Astrocyte (in vitro differentiated cells and primary cell): ENCODE results near the gene TMEM95. TPM values are rescaled to one million over a fixed set of nuclear protein-coding genes. Genes with fewer than 3 reads are reported as not detected.

ENCODE experiments used
- DNase-seq: peaks from one replicate; pipeline ENCODE4 v3.0.0-alpha.2; 2010; ENCODE audit warnings: low read depth
- FAIRE-seq: peaks from 2 replicates; lab custom pipeline; 2011; peaks lifted over from hg19 to GRCh38; lab: Jason Lieb, UNC
- H2AFZ ChIP-seq: 2 replicates; pipeline ENCODE4 v1.6.0; 2012; ENCODE audit warnings: low read depth, low read length, inconsistent platforms
- H3K27ac ChIP-seq: 2 replicates; pipeline ENCODE4 v1.5.1; 2011; ENCODE audit warnings: low read depth, low read length, inconsistent platforms
- H3K27me3 ChIP-seq: 2 replicates; pipeline ENCODE4 v1.6.0; 2011; ENCODE audit warnings: low read length, inconsistent platforms; ENCODE audit not compliant: insufficient read depth
- H3K36me3 ChIP-seq: 2 replicates; pipeline ENCODE4 v1.5.1; 2011; ENCODE audit warnings: low read length, inconsistent platforms; ENCODE audit not compliant: insufficient read depth
- H3K4me1 ChIP-seq: 2 replicates; pipeline ENCODE4 v1.5.1; 2011; ENCODE audit warnings: low read length, inconsistent platforms; ENCODE audit not compliant: insufficient read depth
- H3K4me2 ChIP-seq: 2 replicates; pipeline ENCODE4 v1.6.0; 2012; ENCODE audit warnings: low read length, inconsistent platforms
- H3K4me3 ChIP-seq: 2 replicates; pipeline ENCODE4 v1.5.1; 2011; ENCODE audit warnings: low read depth, mild to moderate bottlenecking, low read length, inconsistent platforms; ENCODE audit not compliant: insufficient read depth
- H3K79me2 ChIP-seq: 2 replicates; pipeline ENCODE4 v1.6.0; 2012; ENCODE audit warnings: mild to moderate bottlenecking, low read length, inconsistent platforms; ENCODE audit not compliant: insufficient read depth
- H3K9ac ChIP-seq: 2 replicates; pipeline ENCODE4 v1.6.0; 2012; ENCODE audit warnings: mild to moderate bottlenecking, low read length, inconsistent platforms
- H3K9me3 ChIP-seq: 2 replicates; pipeline ENCODE4 v1.5.1; 2012; ENCODE audit warnings: low read depth, mild to moderate bottlenecking, low read length, inconsistent platforms; ENCODE audit not compliant: insufficient read depth
- H4K20me1 ChIP-seq: 2 replicates; pipeline ENCODE4 v1.6.0; 2012; ENCODE audit warnings: low read length, inconsistent platforms; ENCODE audit not compliant: insufficient read depth
- H3K27ac Mint-ChIP-seq: one replicate; pipeline ENCODE4 v1.8.0; 2021; ENCODE audit warnings: mild to moderate bottlenecking, mixed read lengths; ENCODE audit not compliant: unreplicated experiment
- H3K27me3 Mint-ChIP-seq: one replicate; pipeline ENCODE4 v1.8.0; 2021; ENCODE audit warnings: low read depth, mixed read lengths; ENCODE audit not compliant: unreplicated experiment
- H3K36me3 Mint-ChIP-seq: one replicate; pipeline ENCODE4 v1.8.0; 2021; ENCODE audit warnings: low read depth, mixed read lengths; ENCODE audit not compliant: unreplicated experiment
- H3K4me1 Mint-ChIP-seq: one replicate; pipeline ENCODE4 v1.8.0; 2021; ENCODE audit warnings: low read depth, mixed read lengths; ENCODE audit not compliant: unreplicated experiment
- H3K4me3 Mint-ChIP-seq: one replicate; pipeline ENCODE4 v1.8.0; 2021; ENCODE audit warnings: mild to moderate bottlenecking, moderate library complexity, mixed read lengths; ENCODE audit not compliant: unreplicated experiment
- H3K9me3 Mint-ChIP-seq: one replicate; pipeline ENCODE4 v1.8.0; 2021; ENCODE audit warnings: mild to moderate bottlenecking, mixed read lengths; ENCODE audit not compliant: unreplicated experiment
- EZH2 ChIP-seq: IDR thresholded peaks from 2 replicates; pipeline ENCODE4 v1.6.1; 2012; ENCODE audit warnings: mild to moderate bottlenecking, low read length, inconsistent platforms; ENCODE audit not compliant: insufficient read depth
- total RNA-seq: library from RNA; stranded (reverse); gene quantifications from 2 replicates; pipeline ENCODE4 v1.2.1, GENCODE V29; 2021
- TF ChIP-seq, protein P1 (sequence below): IDR thresholded peaks from 2 replicates; pipeline ENCODE4 v1.5.1; 2011; ENCODE audit warnings: low read depth, mild to moderate bottlenecking, inconsistent platforms, low read length, moderate library complexity; ENCODE audit not compliant: insufficient read depth

TMEM95 gene
- total RNA-seq, 1 donor from 2014 or later, result 0.30 TPM

DNA sequence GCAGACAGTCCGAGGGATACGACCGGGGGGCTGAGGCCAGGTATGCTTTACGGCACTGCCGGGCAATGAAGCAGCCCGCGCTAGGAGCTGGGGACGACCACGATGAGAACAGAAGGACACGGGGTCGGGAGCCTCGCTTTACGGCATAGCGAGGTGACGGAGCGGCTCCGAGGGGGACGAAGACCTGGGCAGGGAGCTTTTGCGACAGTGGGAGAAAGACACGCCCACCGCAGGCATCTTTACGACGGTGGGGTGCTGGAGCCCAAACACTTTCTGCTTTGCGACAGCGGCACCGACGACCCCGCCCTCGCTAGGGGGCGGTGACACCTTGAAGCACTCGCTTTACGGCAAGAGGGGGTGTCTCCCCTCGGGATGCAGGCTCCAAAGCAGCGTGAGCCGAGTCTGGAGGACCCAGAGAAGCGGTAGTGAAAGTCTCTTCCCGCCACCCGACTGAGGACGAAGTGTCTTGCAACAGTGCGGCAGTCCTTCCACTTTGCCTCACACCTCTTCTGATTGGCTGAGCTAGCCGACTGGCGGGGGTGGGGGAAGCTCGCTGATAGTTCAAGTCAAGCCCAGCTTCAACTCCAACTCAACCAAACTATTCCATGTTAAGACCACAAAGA lies 25.5 kb upstream of the TMEM95 start:
- TF ChIP-seq, protein P1, sequence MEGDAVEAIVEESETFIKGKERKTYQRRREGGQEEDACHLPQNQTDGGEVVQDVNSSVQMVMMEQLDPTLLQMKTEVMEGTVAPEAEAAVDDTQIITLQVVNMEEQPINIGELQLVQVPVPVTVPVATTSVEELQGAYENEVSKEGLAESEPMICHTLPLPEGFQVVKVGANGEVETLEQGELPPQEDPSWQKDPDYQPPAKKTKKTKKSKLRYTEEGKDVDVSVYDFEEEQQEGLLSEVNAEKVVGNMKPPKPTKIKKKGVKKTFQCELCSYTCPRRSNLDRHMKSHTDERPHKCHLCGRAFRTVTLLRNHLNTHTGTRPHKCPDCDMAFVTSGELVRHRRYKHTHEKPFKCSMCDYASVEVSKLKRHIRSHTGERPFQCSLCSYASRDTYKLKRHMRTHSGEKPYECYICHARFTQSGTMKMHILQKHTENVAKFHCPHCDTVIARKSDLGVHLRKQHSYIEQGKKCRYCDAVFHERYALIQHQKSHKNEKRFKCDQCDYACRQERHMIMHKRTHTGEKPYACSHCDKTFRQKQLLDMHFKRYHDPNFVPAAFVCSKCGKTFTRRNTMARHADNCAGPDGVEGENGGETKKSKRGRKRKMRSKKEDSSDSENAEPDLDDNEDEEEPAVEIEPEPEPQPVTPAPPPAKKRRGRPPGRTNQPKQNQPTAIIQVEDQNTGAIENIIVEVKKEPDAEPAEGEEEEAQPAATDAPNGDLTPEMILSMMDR, result no peak
- no peak for TF ChIP-seq EZH2
- Mint-ChIP-seq H3K4me1 (peaks cover 10% of the 10 kb centered on the region), H3K4me3 (peak overlapping the region; percentile 89), H3K27ac (peak overlapping the region; percentile 96), H3K36me3 (peaks cover 2% of the 10 kb centered on the region), H3K27me3 (no peaks in the 10 kb centered on the region), H3K9me3 (no peaks in the 10 kb centered on the region)
- peaks cover 29% of the 10 kb centered on the region for H3K79me2 ChIP-seq
- peak overlapping the region; percentile 79 for H3K27ac ChIP-seq
- no peaks in the 10 kb centered on the region for H3K9me3 ChIP-seq
- H2AFZ ChIP-seq, result peak overlapping the region; percentile 97
- peaks cover 2% of the 10 kb centered on the region for H3K36me3 ChIP-seq
- H3K27me3 ChIP-seq, result no peaks in the 10 kb centered on the region
- DNase-seq, result peak; percentile 100
- peak overlapping the region; percentile 88 for H3K9ac ChIP-seq
- peak overlapping the region; percentile 97 for H3K4me3 ChIP-seq
- peaks cover 6% of the 10 kb centered on the region for H4K20me1 ChIP-seq
- H3K4me2 ChIP-seq, result peak overlapping the region; percentile 98
- FAIRE-seq, result peak; percentile 88
- H3K4me1 ChIP-seq, result peaks cover 8% of the 10 kb centered on the region

DNA sequence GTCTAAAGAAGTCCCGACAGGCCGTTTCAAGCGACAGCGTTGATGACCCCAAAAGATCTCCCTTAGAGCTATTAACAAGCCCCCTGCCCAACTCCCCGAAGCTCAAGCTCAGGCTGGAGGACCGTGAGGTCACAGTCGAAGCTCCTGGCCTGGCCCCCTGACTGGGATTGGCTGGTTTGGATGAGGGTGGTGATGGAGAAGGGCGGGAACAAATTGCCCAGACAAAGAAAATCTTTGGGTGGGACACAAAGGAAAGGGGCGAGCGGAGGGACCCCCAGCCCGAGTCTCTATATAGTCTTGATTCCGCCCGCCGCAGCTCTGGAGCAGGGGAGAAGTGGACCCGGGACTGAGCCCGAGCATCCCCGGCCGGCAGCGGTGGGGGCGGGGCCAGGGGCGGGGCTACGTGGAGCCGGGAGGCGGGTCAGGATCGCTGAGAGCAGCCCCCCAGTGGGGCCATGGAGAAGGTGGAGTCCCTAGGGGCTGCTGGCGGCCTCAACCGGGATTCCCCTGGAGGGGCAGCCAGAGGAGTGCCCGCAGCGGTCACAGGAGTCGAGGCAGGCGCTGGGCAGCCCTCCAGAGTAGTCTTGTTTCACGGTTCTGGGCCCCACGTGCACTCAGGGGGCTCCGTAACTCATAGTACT lies 24.8 kb upstream of the TMEM95 start:
- peaks cover 2% of the 10 kb centered on the region for H3K36me3 Mint-ChIP-seq
- peak overlapping the region; percentile 97 for H2AFZ ChIP-seq
- peaks cover 8% of the 10 kb centered on the region for H3K4me1 ChIP-seq
- no peaks in the 10 kb centered on the region for H3K9me3 Mint-ChIP-seq
- no peaks in the 10 kb centered on the region for H3K27me3 Mint-ChIP-seq
- peaks cover 29% of the 10 kb centered on the region for H3K79me2 ChIP-seq
- peak overlapping the region; percentile 79 for H3K27ac ChIP-seq
- no peaks in the 10 kb centered on the region for H3K9me3 ChIP-seq
- H3K9ac ChIP-seq, result peak overlapping the region; percentile 88
- peaks cover 6% of the 10 kb centered on the region for H4K20me1 ChIP-seq
- DNase-seq, result peak; percentile 68
- H3K36me3 ChIP-seq, result peaks cover 2% of the 10 kb centered on the region
- H3K4me3 Mint-ChIP-seq, result peak overlapping the region; percentile 89
- FAIRE-seq, result no peak
- H3K27me3 ChIP-seq, result no peaks in the 10 kb centered on the region
- H3K4me1 Mint-ChIP-seq, result peaks cover 10% of the 10 kb centered on the region
- no peak for TF ChIP-seq EZH2
- TF ChIP-seq, protein P1, result no peak
- H3K27ac Mint-ChIP-seq, result peak overlapping the region; percentile 96
- peak overlapping the region; percentile 98 for H3K4me2 ChIP-seq
- H3K4me3 ChIP-seq, result peak overlapping the region; percentile 97

DNA sequence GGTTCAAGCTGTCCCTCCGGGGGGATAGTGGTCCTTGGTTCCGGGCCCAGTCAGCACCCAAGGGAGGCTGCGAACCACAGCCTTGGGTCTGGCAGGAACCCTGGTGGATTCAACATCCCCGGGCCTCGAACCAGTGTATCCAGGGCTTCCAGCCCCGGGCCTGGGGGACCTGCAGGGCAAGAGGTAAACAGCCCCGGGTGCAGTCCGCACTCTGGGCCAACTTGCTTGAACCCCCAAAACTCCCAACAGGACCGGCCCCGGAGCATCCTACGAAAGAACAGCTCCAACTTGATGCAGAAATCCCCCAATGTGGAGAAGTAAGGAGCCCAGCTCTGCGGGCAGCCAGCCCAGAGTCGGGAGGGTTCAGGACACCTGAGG lies 24.3 kb upstream of the TMEM95 start:
- Mint-ChIP-seq H3K4me3 (peak overlapping the region; percentile 89), H3K4me1 (peaks cover 10% of the 10 kb centered on the region), H3K27me3 (no peaks in the 10 kb centered on the region), H3K27ac (no peak overlapping the region), H3K36me3 (peaks cover 2% of the 10 kb centered on the region), H3K9me3 (no peaks in the 10 kb centered on the region)
- peaks cover 6% of the 10 kb centered on the region for H4K20me1 ChIP-seq
- peak overlapping the region; percentile 79 for H3K27ac ChIP-seq
- peak overlapping the region; percentile 98 for H3K4me2 ChIP-seq
- no peaks in the 10 kb centered on the region for H3K9me3 ChIP-seq
- H3K36me3 ChIP-seq, result peaks cover 2% of the 10 kb centered on the region
- H3K79me2 ChIP-seq, result peaks cover 29% of the 10 kb centered on the region
- DNase-seq (no peak), FAIRE-seq (no peak)
- peak overlapping the region; percentile 97 for H3K4me3 ChIP-seq
- peaks cover 8% of the 10 kb centered on the region for H3K4me1 ChIP-seq
- H3K27me3 ChIP-seq, result no peaks in the 10 kb centered on the region
- peak overlapping the region; percentile 88 for H3K9ac ChIP-seq
- peak overlapping the region; percentile 97 for H2AFZ ChIP-seq
- TF ChIP-seq EZH2, result no peak
- TF ChIP-seq, protein P1, result no peak
